ENCODE measurements around the gene RFTN1.

DNA sequence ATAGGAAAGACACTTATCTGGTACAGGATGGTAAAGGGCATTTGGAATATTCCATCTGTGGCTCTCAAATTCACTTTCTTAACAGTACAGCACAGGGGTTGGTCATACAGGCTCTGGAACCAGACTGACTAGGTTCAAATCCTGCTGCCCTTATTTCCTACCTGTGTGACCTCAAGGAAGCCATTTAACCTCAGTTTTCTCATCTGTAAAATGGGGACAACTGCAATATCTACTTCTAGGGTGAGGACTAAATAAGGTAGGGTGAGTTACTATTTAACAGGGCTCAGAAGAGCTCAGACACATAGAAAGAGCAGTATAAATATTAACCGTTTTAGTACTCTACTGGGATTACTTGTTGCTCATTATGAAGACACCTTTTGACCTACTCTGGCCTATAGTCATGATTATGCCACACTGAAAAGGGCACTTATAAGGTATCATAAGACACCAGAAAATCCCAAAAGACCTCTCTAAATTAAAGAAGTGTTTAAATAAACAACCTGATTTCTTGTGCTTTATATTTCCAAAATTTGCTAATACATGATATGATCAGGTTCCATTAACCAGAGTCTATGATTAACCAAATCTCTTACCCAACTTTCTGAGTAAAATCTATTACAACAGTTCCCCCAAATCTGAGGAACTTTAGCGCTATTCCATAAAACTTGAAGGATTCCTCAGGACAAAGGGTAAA lies 6.5 kb downstream of the RFTN1 start:
- TF ChIP-seq, protein P1, sequence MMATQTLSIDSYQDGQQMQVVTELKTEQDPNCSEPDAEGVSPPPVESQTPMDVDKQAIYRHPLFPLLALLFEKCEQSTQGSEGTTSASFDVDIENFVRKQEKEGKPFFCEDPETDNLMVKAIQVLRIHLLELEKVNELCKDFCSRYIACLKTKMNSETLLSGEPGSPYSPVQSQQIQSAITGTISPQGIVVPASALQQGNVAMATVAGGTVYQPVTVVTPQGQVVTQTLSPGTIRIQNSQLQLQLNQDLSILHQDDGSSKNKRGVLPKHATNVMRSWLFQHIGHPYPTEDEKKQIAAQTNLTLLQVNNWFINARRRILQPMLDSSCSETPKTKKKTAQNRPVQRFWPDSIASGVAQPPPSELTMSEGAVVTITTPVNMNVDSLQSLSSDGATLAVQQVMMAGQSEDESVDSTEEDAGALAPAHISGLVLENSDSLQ (IDR thresholded peaks at IDR 0.05), result no peak
- no peak for TF ChIP-seq BHLHE40 (IDR thresholded peaks at IDR 0.05; ENCODE audit: borderline replicate concordance)
- TF ChIP-seq HDGF (IDR thresholded peaks at IDR 0.05; ENCODE audit: borderline replicate concordance), result no peak
- no peak for TF ChIP-seq SUZ12 (IDR thresholded peaks at IDR 0.05)
- TF ChIP-seq FOXM1 (IDR thresholded peaks at IDR 0.05; ENCODE audit: borderline replicate concordance), result no peak
- no peak for TF ChIP-seq TARDBP (IDR thresholded peaks at IDR 0.05)
- TF ChIP-seq SP1 (IDR thresholded peaks at IDR 0.05), result no peak

Data from HEK293T (cell line).